Stimulated activated CD4-positive, alpha-beta T cell treated with anti-CD3 and anti-CD28 coated beads, Interleukin-12 subunit alpha, Interleukin-12 subunit beta, amount 100 ng/mL, for 24 hours (primary cell): ENCODE results near the gene ATP1A2.
A peak's percentile ranks its signal among the peaks of the same experiment; 100 is the strongest.
"Not testable (repeated sequence)": the region's sequence is repeated elsewhere in the genome, so short reads cannot be mapped to it uniquely, and the experiment has no call there.

Experiments used
- DNase-seq, 2 experiments: peaks; one replicate each; pipeline ENCODE4 v3.0.0-alpha.2; 2020; ENCODE audit warnings: low read depth in 2 of 2

Gene ATP1A2

DNA sequence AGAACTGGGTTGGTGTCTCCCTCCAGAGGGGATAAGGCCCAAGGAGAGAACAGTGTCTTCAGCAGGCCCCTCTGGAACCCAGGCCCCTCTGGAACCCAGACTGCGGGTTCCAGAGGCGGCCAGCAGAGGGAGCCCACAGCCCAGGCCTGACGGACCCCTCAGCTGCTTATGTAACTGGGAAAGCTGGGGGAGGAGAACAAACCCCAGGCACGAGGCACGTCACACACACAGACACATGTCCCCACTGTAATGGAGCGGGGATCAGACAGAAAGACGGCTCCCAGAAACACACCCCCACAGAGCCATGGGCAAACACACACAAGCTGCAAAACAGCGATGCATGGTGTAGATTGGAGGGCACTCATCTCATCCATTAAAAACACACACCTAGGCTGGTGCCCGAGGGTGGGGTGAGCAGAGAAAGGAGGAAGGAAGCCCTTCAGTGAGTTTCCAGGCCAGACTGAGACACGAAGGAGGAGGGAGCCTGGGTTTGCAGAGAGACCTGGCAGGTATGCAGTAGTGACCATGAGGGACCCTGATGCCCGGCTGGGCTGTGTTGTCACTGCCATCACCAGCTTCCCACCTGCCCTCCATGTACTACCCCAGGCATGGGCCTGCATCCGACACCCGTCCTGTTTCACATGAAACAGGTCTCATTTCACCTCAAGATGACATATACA is 14.4 kb upstream of the ATP1A2 start:
- DNase-seq = peak; percentile 44 to 63

- DNase-seq = no peak
Measured at GRCh38 chr1:160101717-160102522, 13.6 kb upstream of the ATP1A2 start.

- no peak for DNase-seq
Measured at GRCh38 chr1:160103658-160104408, 11.7 kb upstream of the ATP1A2 start.

DNA sequence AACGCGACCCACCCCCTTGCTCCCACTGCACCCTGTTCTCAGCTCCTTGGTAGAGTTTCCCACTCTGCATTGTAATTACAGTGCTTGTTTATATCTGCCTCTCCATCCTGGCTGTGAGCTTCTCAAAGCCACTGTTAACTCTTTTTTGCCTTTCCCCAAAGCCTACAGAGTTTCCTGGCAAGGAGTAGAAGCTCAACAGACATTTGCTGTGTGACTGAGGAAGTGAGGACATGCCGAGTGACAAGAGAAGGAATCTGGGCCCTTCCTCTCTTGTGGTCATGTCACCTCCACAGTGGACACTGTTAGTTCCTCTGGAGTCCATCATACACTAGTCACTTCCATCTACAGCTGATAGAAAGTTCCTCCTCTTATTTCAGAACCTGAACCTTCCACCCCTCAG is 11.1 kb upstream of the ATP1A2 start:
- no peak for DNase-seq

GRCh38 chr1:160105155-160105554 is 10.4 kb upstream of the ATP1A2 start:
- DNase-seq = no peak

DNA sequence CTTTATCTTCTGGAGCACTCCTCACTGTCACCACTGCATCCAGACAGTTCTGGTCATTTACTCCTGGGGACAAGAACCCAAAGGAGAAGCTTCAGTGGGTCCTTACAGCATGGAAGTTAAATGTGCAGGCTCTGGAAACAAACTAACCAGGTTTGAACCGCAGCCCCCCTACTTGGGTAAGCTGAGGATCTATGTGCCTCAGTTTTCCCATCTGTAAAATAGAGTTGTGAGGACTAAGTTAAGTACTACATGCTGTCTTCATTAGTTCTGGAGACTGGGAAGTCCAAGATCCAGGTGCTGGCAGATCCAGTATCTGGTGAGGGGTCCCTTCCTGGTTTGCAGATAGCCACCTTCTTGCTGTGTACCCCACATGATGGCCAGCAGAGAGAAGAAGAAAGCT is 8.0 kb upstream of the ATP1A2 start:
- DNase-seq = no peak

DNA sequence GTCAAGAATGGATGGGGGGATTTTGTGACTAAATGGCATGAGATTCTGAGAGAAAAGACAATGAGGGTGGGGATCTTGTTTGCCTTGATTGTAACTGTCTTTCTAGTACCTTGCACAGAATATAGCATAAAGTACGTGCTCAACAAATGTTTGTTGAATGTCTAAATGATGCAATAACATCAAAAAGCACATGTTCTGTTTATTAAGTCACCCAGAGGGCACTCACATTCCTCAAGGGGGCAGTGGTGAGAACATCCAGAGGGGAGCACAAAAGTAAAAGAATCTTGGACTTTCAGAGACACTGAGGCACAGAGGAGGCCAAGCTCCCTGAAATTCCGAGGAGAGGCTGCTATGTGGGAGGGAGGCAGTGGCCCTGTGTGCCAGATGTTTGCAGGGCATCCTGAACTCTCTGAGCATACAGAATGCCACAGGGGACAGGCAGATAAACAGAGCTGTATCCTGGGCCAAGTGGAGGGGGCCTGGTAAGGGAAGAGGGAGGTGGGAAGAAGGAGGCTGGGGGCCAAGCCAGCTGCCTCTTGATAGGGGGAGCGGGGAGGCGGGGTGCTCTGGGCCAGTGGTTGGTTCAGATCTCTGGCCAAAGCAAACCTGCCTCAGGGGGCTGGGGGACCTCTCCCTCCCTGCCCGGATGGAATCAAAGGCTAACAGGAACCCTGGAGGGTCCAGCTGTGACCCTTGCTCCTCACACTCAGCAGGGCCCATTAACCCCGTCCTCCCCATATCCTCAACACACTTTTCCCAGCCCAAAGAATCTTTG is 6.5 kb upstream of the ATP1A2 start:
- no peak for DNase-seq

- DNase-seq = no peak
Measured at GRCh38 chr1:160109686-160110085, 5.9 kb upstream of the ATP1A2 start.

DNA sequence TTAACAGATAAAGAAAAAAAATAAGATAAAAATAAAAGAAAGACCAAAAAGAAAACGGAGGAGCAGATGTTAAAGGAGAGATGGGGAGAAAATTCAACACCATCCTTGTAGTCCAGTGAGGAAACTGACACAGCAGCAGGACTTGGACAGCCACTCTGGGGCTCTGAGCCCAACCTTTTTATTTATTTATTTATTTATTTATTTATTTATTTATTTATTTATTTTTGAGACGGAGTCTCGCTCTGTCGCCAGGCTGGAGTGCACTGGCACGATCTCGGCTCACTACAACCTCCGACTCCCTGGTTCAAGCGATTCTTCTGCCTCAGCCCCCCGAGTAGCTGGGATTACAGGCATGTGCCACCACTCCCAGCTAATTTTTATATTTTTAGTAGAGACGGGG is 4.1 kb upstream of the ATP1A2 start:
- not testable (repeated sequence) for DNase-seq

- no peak for DNase-seq
Measured at GRCh38 chr1:160112357-160112756, 3.2 kb upstream of the ATP1A2 start.

- DNase-seq = no peak
Measured at GRCh38 chr1:160113407-160113806, 2.2 kb upstream of the ATP1A2 start.

DNA sequence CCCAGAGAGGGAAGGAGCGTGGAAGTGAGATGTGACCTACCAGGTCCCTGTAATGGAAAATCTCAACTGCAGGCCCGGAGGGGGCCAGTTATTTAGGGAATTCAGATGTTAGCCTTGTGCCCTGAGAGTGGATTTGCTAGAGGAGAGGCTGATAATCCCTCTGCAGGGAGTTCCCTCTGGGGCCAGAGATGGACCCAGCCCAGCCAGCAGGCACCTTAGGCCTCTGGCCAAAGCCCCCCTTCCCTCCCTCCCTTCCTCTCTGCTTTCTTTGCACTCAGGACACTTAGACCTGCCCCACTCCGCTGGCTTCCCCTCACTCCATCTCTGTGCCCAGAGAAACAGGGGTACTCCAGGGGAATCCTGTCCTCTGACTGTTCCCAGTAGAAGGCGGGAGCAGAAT is 1.5 kb upstream of the ATP1A2 start:
- no peak for DNase-seq

DNA sequence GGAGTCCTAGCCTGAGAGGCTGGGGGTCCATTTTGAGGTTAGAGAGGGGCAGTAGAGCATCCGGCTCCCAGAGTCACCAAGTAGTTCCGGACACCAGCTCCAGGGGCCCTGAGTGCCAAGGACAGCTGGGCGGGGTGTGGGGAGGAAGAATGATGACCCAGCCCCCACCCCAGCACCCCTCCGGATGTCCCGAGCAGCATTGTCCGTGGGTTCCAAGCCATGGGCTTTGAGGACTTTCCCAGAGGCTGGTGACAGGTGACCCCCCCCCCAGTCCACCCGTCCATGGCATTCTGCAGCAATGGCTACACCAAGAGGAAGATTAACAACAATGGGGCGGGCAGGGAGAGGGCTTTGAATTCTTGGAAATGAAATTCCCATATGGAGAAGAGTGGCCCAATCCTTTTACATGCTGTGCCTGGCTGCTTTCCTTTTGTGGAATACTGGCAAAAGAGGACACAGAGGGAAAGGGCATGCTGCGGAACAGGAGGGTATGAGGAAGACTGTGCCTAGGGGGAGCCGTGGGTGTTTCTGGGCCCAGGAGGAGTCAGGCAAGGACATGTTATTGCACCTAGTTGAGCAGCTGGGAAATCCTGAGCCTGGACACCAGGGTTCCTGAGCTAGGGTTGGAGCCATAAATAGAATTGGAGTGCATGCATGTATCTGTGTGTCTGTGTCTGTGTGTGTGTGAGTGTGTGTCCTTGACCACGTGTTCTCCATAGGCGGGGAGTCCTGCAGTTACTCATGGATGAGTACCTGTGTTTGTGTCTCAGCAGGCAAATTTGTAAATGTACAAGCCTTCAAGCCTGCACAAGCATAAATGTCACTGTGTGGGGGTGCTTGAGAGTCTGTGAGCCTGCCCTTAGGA is 956 bp downstream of the ATP1A2 start:
- no peak for DNase-seq

DNA sequence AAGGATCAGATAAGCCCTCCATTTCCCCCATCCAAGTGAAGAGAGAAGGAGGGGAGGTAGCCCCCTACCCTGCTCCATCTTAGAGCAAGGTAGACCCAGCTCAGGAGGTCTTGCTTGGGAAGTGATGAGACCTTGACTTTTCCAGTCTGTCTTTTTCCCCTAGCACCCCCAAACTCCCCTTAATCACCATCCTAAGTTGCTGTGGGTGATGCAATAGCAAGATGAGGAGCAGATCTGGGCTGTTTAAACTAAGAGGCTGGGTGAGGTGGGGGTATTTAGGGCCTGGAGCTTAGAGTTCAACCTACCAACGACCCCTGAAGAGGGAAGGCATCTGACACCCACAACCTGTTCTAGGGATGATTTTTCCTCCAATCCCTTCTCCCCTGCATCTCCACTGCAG is 1.7 kb downstream of the ATP1A2 start:
- no peak for DNase-seq

DNA sequence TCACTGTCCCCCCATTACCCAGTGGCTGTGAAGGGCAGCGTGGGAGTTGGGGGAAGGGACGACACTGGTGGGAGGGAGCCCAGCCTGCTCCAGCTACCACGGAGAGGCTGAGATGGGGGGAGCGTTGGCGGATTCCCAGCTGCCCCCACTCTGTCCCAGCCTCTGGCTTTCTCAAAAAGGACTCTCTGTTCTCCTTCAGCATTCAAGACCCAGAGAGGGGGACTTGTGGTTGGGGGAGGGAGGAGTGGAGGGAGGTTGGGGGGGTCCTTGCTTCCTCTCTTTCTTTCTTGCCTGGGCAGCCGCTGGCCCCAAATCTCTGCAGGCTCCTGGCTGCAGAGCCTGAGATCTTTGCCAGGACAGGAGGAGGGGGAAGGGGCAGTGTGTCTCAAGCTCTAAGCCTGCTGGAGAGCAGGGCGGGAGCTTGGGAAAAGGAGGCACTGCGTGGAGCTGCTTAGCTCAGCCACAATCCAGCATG is 2.2 kb downstream of the ATP1A2 start:
- DNase-seq = no peak

GRCh38 chr1:160118928-160119327 is 3.4 kb downstream of the ATP1A2 start:
- DNase-seq = no peak

DNA sequence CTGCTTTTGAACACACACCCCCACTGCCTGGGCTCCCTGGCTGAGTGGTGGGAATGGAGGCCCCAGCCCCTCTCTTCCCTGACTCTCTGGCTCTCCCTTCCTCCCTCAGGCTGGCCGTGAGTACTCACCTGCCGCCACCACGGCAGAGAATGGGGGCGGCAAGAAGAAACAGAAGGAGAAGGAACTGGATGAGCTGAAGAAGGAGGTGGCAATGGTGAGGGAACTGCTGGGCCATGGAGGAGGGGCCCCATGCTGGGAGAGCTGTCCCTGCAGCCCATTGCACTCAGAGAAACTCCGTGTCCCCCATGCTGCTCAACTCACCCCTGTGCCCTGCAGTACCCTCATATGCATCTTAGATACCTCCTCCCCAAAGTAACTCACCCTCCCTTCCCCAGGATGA is 5.2 kb downstream of the ATP1A2 start:
- DNase-seq = no peak

GRCh38 chr1:160121388-160121787 is 5.8 kb downstream of the ATP1A2 start:
- DNase-seq = no peak

DNA sequence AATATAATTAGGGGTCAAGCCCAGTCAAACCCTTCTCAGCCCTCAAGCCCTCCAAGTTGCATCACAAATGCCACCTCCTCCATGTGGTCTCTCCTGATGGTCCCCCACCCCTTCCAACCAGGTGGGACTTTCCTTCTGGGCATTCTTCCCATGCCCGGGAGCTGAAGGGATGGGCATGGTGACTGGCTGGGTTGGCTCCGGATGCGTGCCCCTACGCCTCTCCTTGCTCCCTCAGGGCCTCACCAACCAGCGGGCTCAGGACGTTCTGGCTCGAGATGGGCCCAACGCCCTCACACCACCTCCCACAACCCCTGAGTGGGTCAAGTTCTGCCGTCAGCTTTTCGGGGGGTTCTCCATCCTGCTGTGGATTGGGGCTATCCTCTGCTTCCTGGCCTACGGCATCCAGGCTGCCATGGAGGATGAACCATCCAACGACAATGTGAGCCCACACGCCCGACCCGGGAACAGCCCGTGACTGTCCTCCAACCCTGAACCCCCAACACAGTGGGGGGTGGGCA is 7.5 kb downstream of the ATP1A2 start:
- no peak for DNase-seq

DNA sequence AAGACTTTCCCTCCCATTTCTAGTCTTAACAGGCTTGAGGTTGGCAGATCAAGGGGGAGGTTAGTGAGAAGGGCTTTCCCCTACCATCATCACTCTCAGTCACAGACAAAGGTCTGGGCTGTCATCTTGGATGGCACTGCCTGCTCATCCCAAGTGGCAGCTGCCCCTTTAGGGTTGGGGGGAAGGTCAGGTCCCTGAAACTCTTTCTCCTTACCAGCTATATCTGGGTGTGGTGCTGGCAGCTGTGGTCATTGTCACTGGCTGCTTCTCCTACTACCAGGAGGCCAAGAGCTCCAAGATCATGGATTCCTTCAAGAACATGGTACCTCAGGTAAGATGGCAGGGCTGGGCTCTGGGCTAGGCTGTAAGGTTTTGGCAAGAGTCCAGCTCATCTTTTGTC is 8.2 kb downstream of the ATP1A2 start:
- no peak for DNase-seq
